Measurements from ENCODE around the gene ZGRF1.
"Not testable (repeated sequence)": the region's sequence is repeated elsewhere in the genome, so short reads cannot be mapped to it uniquely, and the experiment has no call there.

Gene ZGRF1

DNA sequence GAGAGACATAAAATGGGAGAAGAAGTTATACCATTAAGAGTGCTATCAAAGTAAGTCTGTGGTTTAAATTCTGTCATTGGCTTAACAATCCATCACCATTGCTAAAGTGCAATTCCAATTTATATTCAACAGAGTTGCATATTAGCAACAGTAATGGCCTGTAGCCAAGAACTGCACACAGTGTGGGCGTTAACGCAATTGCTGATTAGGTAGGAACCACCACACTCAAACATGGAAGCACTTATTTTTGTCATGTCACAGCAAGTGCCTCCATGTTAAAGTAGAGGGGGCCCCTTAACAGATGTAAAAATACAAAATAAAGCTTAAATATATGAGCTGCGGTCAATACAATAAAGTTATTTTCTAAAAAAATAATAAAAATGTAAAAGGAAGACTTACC lies 11.1 kb upstream of the ZGRF1 start:
- TF ChIP-seq EZH2phosphoT487 (IDR thresholded peaks at IDR 0.05; ENCODE audit: borderline replicate concordance, low read length): no peak
- TF ChIP-seq, protein P1, sequence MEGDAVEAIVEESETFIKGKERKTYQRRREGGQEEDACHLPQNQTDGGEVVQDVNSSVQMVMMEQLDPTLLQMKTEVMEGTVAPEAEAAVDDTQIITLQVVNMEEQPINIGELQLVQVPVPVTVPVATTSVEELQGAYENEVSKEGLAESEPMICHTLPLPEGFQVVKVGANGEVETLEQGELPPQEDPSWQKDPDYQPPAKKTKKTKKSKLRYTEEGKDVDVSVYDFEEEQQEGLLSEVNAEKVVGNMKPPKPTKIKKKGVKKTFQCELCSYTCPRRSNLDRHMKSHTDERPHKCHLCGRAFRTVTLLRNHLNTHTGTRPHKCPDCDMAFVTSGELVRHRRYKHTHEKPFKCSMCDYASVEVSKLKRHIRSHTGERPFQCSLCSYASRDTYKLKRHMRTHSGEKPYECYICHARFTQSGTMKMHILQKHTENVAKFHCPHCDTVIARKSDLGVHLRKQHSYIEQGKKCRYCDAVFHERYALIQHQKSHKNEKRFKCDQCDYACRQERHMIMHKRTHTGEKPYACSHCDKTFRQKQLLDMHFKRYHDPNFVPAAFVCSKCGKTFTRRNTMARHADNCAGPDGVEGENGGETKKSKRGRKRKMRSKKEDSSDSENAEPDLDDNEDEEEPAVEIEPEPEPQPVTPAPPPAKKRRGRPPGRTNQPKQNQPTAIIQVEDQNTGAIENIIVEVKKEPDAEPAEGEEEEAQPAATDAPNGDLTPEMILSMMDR (IDR thresholded peaks at IDR 0.05; ENCODE audit: low read depth, low read length, poor library complexity, severe bottlenecking): no peak
- no peak overlapping the region for H3K4me2 ChIP-seq (ENCODE audit: low read length)
- no peaks in the 10 kb centered on the region for H3K27me3 ChIP-seq (ENCODE audit: control insufficient read depth, low read length)
- H3F3A ChIP-seq (ENCODE audit: control insufficient read depth, insufficient read depth): peaks cover 2% of the 10 kb centered on the region
- H4K20me1 ChIP-seq (ENCODE audit: control insufficient read depth, insufficient read depth, low read depth, low read length): no peaks in the 10 kb centered on the region
- no peaks in the 10 kb centered on the region for H3K9me2 ChIP-seq (replicated peaks; ENCODE audit: control insufficient read depth, low read length)
- peaks cover 5% of the 10 kb centered on the region for H3K79me2 ChIP-seq (ENCODE audit: control insufficient read depth, low read length)
- no peaks in the 10 kb centered on the region for H3K9me3 ChIP-seq (ENCODE audit: control insufficient read depth, insufficient read depth, low read length)
- no peak overlapping the region for H3K4me3 ChIP-seq (ENCODE audit: low read length)
- 0 out of 2 replicates have a peak, but pooled peaks cover 4% of the 10 kb centered on the region for H3K4me1 ChIP-seq (ENCODE audit: control insufficient read depth, low read length)
- peaks cover 61% of the 10 kb centered on the region for H3K36me3 ChIP-seq (ENCODE audit: control insufficient read depth, low read length)
- no peak overlapping the region for H3K27ac ChIP-seq (ENCODE audit: low read depth, low read length)

GRCh38 chr4:112646632-112647537 lies 10.2 kb upstream of the ZGRF1 start:
- Histone ChIP-seq H3K4me1 (ENCODE audit: control insufficient read depth, low read length) (0 out of 2 replicates have a peak, but pooled peaks cover 4% of the 10 kb centered on the region), H4K20me1 (ENCODE audit: control insufficient read depth, insufficient read depth, low read depth, low read length) (no peaks in the 10 kb centered on the region), H3K4me2 (ENCODE audit: low read length) (no peak overlapping the region), H3F3A (ENCODE audit: control insufficient read depth, insufficient read depth) (peaks cover 2% of the 10 kb centered on the region), H3K4me3 (ENCODE audit: low read length) (no peak overlapping the region), H3K36me3 (ENCODE audit: control insufficient read depth, low read length) (peaks cover 63% of the 10 kb centered on the region), H3K27me3 (ENCODE audit: control insufficient read depth, low read length) (no peaks in the 10 kb centered on the region), H3K9me3 (ENCODE audit: control insufficient read depth, insufficient read depth, low read length) (no peaks in the 10 kb centered on the region), H3K27ac (ENCODE audit: low read depth, low read length) (no peak overlapping the region), H3K9me2 (replicated peaks; ENCODE audit: control insufficient read depth, low read length) (no peaks in the 10 kb centered on the region), H3K79me2 (ENCODE audit: control insufficient read depth, low read length) (peaks cover 14% of the 10 kb centered on the region)
- TF ChIP-seq, protein P1 (IDR thresholded peaks at IDR 0.05; ENCODE audit: low read depth, low read length, poor library complexity, severe bottlenecking): no peak
- TF ChIP-seq EZH2phosphoT487 (IDR thresholded peaks at IDR 0.05; ENCODE audit: borderline replicate concordance, low read length): no peak

DNA sequence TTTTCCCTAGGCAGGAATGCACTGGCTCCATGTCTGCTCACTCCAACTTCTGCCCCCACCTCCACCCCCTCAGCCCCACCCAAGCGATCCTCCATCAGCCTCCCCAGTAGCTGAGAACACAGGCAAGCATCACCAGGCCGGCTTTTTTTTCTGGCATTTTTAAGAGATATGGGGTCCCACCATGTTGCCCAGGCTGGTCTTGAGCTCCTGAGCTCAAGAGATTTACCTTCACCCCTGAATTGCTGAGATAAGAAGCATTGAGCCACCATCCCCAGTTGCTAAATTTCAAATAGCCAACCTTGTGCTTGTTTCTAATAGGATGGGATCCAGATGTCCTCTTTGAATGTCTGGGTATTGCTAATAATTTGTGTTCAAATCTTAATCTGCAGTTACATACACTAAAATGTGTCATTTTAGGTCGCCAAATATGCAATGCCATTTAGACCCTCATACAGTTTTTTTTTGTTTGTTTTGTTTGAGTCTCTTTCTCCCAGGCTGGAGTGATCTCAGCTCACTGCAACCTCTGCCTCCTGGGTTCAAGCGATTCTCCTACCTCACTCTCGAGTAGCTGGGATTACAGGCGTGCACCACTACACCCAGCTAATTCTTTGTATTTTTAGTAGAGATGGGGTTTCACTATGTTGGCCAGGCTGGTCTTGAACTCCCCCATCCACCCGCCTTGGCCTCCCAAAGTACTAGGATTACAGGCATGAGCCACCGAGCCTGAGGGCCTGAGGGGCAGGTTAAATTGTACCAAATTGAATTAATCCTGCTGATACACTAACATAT lies 9.0 kb upstream of the ZGRF1 start:
- H3K9me3 ChIP-seq (ENCODE audit: control insufficient read depth, insufficient read depth, low read length): no peaks in the 10 kb centered on the region
- no peak overlapping the region for H3K4me3 ChIP-seq (ENCODE audit: low read length)
- TF ChIP-seq, protein P1 (IDR thresholded peaks at IDR 0.05; ENCODE audit: low read depth, low read length, poor library complexity, severe bottlenecking): no peak
- no peak for TF ChIP-seq EZH2phosphoT487 (IDR thresholded peaks at IDR 0.05; ENCODE audit: borderline replicate concordance, low read length)
- H3K27me3 ChIP-seq (ENCODE audit: control insufficient read depth, low read length): no peaks in the 10 kb centered on the region
- H3K79me2 ChIP-seq (ENCODE audit: control insufficient read depth, low read length): peaks cover 25% of the 10 kb centered on the region
- no peaks in the 10 kb centered on the region for H3K9me2 ChIP-seq (replicated peaks; ENCODE audit: control insufficient read depth, low read length)
- peaks cover 59% of the 10 kb centered on the region for H3K36me3 ChIP-seq (ENCODE audit: control insufficient read depth, low read length)
- H3K27ac ChIP-seq (ENCODE audit: low read depth, low read length): no peak overlapping the region
- peaks cover 2% of the 10 kb centered on the region for H3F3A ChIP-seq (ENCODE audit: control insufficient read depth, insufficient read depth)
- no peaks in the 10 kb centered on the region for H4K20me1 ChIP-seq (ENCODE audit: control insufficient read depth, insufficient read depth, low read depth, low read length)
- 0 out of 2 replicates have a peak, but pooled peaks cover 4% of the 10 kb centered on the region for H3K4me1 ChIP-seq (ENCODE audit: control insufficient read depth, low read length)
- no peak overlapping the region for H3K4me2 ChIP-seq (ENCODE audit: low read length)

DNA sequence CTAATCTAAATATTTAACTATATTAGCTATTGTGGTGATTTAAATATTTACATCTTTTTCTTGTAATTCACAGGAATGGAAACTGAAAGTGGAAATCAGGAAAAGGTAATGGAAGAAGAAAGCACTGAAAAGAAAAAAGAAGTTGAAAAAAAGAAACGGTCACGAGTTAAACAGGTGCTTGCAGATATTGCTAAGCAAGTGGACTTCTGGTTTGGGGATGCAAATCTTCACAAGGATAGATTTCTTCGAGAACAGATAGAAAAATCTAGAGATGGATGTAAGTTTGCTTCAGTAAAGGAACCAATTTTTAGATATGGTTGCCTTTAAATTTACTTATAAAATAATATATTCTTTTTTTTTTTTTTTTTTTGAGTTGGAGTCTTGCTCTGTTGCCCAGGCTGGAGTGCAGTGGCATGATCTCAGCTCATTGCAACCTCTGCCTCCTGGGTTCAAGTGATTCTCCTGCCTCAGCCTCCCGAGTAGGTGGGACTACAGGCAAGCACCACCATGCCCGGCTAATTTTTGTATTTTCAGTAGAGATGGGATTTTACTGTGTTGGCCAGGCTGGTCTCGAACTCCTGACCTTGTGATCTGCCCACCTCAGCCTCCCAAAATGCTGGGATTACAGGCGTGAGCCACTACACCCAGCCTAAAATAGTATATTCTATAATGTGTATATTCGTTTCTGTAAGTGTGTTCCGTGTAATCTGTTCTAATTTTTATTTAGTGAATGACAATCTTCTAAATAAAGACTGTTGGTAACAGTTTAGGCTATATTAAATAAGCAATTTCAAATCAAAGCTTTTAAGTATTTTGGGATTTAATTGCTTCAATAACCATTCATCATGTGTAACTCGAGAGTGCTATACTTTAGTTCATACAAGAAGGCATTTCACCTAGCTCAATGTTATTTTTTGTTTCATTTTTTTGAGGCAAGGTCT lies 8.2 kb upstream of the ZGRF1 start:
- H3K9me3 ChIP-seq (ENCODE audit: control insufficient read depth, insufficient read depth, low read length); H3F3A ChIP-seq (ENCODE audit: control insufficient read depth, insufficient read depth); H3K4me3 ChIP-seq (ENCODE audit: low read length); H3K27me3 ChIP-seq (ENCODE audit: control insufficient read depth, low read length); H3K9me2 ChIP-seq (replicated peaks; ENCODE audit: control insufficient read depth, low read length); H3K4me2 ChIP-seq (ENCODE audit: low read length); H3K4me1 ChIP-seq (ENCODE audit: control insufficient read depth, low read length); H3K27ac ChIP-seq (ENCODE audit: low read depth, low read length); H4K20me1 ChIP-seq (ENCODE audit: control insufficient read depth, insufficient read depth, low read depth, low read length): not testable (repeated sequence)
- Histone ChIP-seq H3K36me3 (ENCODE audit: control insufficient read depth, low read length) (peaks cover 55% of the 10 kb centered on the region), H3K79me2 (ENCODE audit: control insufficient read depth, low read length) (peaks cover 33% of the 10 kb centered on the region)
